Prostate gland (tissue), 2 donors: ENCODE measurements around the gene PCP4. TPM values are rescaled to one million over a fixed set of nuclear protein-coding genes. Genes with fewer than 3 reads are reported as not detected.

ENCODE experiments used
- DNase-seq: peaks from one replicate; pipeline ENCODE4 v3.0.0-alpha.2; 2019; ENCODE audit warnings: low spot score
- H3K27ac ChIP-seq, 2 donors: fragments of 200-600 bp; sonication (generic); 2 replicates each; pipeline ENCODE4 v1.5.1; 2017 to 2019
- H3K27me3 ChIP-seq: fragments of 200-600 bp; sonication (generic); replicated peaks from 2 replicates; pipeline ENCODE4 v1.5.1; 2019; ENCODE audit not compliant: insufficient read depth
- H3K36me3 ChIP-seq, 2 donors: fragments of 200-600 bp; sonication (generic); 1 replicate in 1 of 2; 2 replicates in 1 of 2; pipeline versions ENCODE4 v1.5.1 to v1.8.1; 2017 to 2019
- H3K4me1 ChIP-seq: fragments of 200-600 bp; sonication (generic); replicated peaks from 2 replicates; pipeline ENCODE4 v1.5.1; 2019
- H3K4me3 ChIP-seq, 2 donors: fragments of 200-600 bp; sonication (generic); 2 replicates each; pipeline ENCODE4 v1.5.1; 2017 to 2019
- H3K9me3 ChIP-seq: fragments of 200-600 bp; sonication (generic); 2 replicates; pipeline ENCODE4 v1.5.1; 2017
- CTCF ChIP-seq, 4 experiments: fragments of 200-600 bp in 2 of 4; fragments of 450-650 bp in 2 of 4; sonication (generic) in 2 of 4; IDR thresholded peaks; 1 replicate in 3 of 4; 2 replicates in 1 of 4; pipeline ENCODE4 v1.5.1; 2016 to 2019; ENCODE audit warnings: antibody characterized with exemption in 4 of 4, mild to moderate bottlenecking in 2 of 4, moderate library complexity in 2 of 4
- POLR2A ChIP-seq: fragments of 450-650 bp; IDR thresholded peaks from one replicate; pipeline ENCODE4 v1.6.1; 2016; ENCODE audit warnings: antibody characterized with exemption, mild to moderate bottlenecking
- POLR2AphosphoS5 ChIP-seq: sonication (generic); formaldehyde crosslinking; IDR thresholded peaks from one replicate; pipeline ENCODE4 v1.6.1; 2017; ENCODE audit warnings: antibody characterized with exemption
- WGBS: methylation state at CpG from one replicate; pipeline ENCODE4 v1.1.5; 2018; 5-methylcytosine and 5-hydroxymethylcytosine counted together
- intact Hi-C: fragments of 100-400 bp; cut with DNase I; formaldehyde crosslinking; loops from one replicate; pipeline ENCODE4 v1.14.2; 2022
- total RNA-seq, 2 donors: library from RNA; depleted of rRNA; stranded (reverse); fragments of >200 nt; gene quantifications; one replicate each; pipeline ENCODE4 v1.1.0, GENCODE V29; 2016

Gene PCP4
- total RNA-seq, 2 donors from 2014 or later: 33.9 to 71.9 TPM

DNA sequence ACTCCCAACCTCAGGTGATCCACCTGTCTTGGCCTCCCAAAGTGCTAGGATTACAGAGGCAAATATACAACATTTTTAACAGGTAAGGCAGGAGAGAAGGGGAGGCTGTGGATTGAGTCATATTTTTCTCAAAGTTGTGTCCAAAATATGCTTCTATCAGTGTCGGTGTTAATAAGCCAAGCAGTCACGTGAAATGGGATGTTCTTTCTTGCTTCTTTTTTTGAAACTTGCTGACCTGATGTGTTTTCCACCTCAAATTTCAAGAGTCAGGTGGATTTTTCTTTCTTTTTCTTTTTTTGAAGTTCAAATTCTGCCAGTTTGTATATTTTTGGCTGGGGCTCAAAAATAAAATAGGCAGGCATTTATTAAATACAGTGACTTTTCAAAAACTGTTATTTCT, 91.5 kb downstream of the PCP4 start:
- Histone ChIP-seq H3K9me3 (no peaks in the 10 kb centered on the region), H3K27me3 (no peaks in the 10 kb centered on the region), H3K36me3 (no peaks in the 10 kb centered on the region), H3K27ac (no peak overlapping the region), H3K4me3 (no peak overlapping the region), H3K4me1 (no peaks in the 10 kb centered on the region)
- 90% methylated on average over 2 of the region's 2 CpGs for WGBS
- TF ChIP-seq CTCF (IDR thresholded peaks at IDR 0.05) (no peak), POLR2AphosphoS5 (no peak), POLR2A (no peak)
- intact Hi-C loops: no loop called here
- DNase-seq: no peak

DNA sequence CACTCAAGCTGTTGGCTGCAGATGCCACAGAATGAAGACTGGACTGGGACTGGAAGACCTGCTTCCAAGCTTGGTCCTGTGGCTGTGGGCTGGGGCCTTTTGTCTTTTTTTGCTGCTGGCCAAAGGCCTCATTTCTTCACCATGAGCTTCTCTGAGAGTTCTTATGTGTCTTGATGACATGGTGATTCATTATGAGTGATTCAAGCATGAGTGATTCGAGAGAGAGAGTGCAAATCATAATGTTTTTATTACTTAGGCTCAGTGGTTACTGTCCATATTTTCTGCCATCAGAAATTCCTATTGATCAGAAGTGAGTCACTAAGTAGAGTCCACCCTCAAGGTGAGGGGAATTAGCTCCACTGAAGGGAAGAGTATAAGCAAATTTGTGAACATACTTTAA, 94.0 kb downstream of the PCP4 start:
- TF ChIP-seq POLR2AphosphoS5 (no peak), POLR2A (no peak), CTCF (IDR thresholded peaks at IDR 0.05) (no peak)
- H3K36me3 ChIP-seq: no peaks in the 10 kb centered on the region
- H3K9me3 ChIP-seq: no peaks in the 10 kb centered on the region
- no peak overlapping the region for H3K27ac ChIP-seq
- DNase-seq: no peak
- intact Hi-C loops: no loop called here
- 74% methylated on average over 1 of the region's 1 CpG for whole genome bisulfite sequencing
- H3K4me3 ChIP-seq: no peak overlapping the region
- H3K4me1 ChIP-seq: no peaks in the 10 kb centered on the region
- H3K27me3 ChIP-seq: no peaks in the 10 kb centered on the region

GRCh38 chr21:39965026-39965425, 97.8 kb downstream of the PCP4 start:
- Histone ChIP-seq H3K4me3 (no peak overlapping the region), H3K27me3 (no peaks in the 10 kb centered on the region), H3K4me1 (no peaks in the 10 kb centered on the region), H3K9me3 (no peaks in the 10 kb centered on the region), H3K36me3 (no peaks in the 10 kb centered on the region), H3K27ac (no peak overlapping the region)
- no peak for DNase-seq
- WGBS: 42% methylated on average over 1 of the region's 1 CpG
- intact Hi-C loops: no loop called here
- TF ChIP-seq CTCF (IDR thresholded peaks at IDR 0.05): no peak
- no peak for TF ChIP-seq POLR2AphosphoS5
- no peak for TF ChIP-seq POLR2A

GRCh38 chr21:39966786-39967185, 99.5 kb downstream of the PCP4 start:
- H3K27me3 ChIP-seq: no peaks in the 10 kb centered on the region
- no peaks in the 10 kb centered on the region for H3K9me3 ChIP-seq
- WGBS: 96% methylated on average over 3 of the region's 3 CpGs
- H3K4me1 ChIP-seq: no peaks in the 10 kb centered on the region
- intact Hi-C loops: no loop called here
- no peak overlapping the region for H3K27ac ChIP-seq
- TF ChIP-seq POLR2A (no peak), CTCF (IDR thresholded peaks at IDR 0.05) (no peak), POLR2AphosphoS5 (no peak)
- H3K4me3 ChIP-seq: no peak overlapping the region
- no peaks in the 10 kb centered on the region for H3K36me3 ChIP-seq
- DNase-seq: no peak

- no peak overlapping the region for H3K27ac ChIP-seq
- WGBS: 95% methylated on average over 2 of the region's 2 CpGs
- intact Hi-C loops: no loop called here
- TF ChIP-seq CTCF (IDR thresholded peaks at IDR 0.05) (no peak), POLR2A (no peak), POLR2AphosphoS5 (no peak)
- no peak for DNase-seq
- no peaks in the 10 kb centered on the region for H3K27me3 ChIP-seq
- H3K36me3 ChIP-seq: no peaks in the 10 kb centered on the region
- H3K4me1 ChIP-seq: no peaks in the 10 kb centered on the region
- no peak overlapping the region for H3K4me3 ChIP-seq
- no peaks in the 10 kb centered on the region for H3K9me3 ChIP-seq
Observed at GRCh38 chr21:39968010-39968409, 100.8 kb downstream of the PCP4 start.
